PC-9 (cell line): ENCODE measurements around the gene ACSM5. TPM values are rescaled to one million over a fixed set of nuclear protein-coding genes. Genes with fewer than 3 reads are reported as not detected.

Source experiments
- BruUV-seq: library from RNA; stranded (reverse); fragments of 400-500 nt; replicated peaks from 2 replicates; lab custom pipeline; 2021; lab: Mats Ljungman, UMichigan
- CTCF ChIA-PET: fragments of 300-600 bp; sonication (Branson Sonifier 250); formaldehyde crosslinking; loops from one replicate; lab custom pipeline; 2022; ENCODE audit warnings: antibody characterized with exemption; lab: Charles Lee
- POLR2A ChIA-PET: fragments of 300-600 bp; sonication (Branson Sonifier 250); formaldehyde crosslinking; loops from one replicate; lab custom pipeline; 2022; ENCODE audit warnings: antibody characterized with exemption; ENCODE audit not compliant: unreplicated experiment; lab: Charles Lee
- DNase-seq, 2 experiments: peaks; one replicate each; pipeline versions ENCODE4 v3.0.0 to v3.0.0-alpha.2; 2015 to 2022; ENCODE audit warnings: mixed read lengths in 1 of 2
- H2AFZ ChIP-seq: fragments of 200-600 bp; sonication (generic); 2 replicates; pipeline ENCODE4 v1.8.1; 2017; ENCODE audit warnings: antibody characterized with exemption
- H3F3A ChIP-seq: fragments of 200-600 bp; sonication (generic); 2 replicates; pipeline ENCODE4 v1.8.1; 2017; ENCODE audit warnings: antibody characterized with exemption, mild to moderate bottlenecking, low read depth; ENCODE audit not compliant: insufficient read depth
- H3K27ac ChIP-seq: fragments of 200-600 bp; sonication (generic); 2 replicates; pipeline ENCODE4 v1.6.1; 2016; ENCODE audit warnings: mixed run types
- H3K27me3 ChIP-seq: fragments of 200-600 bp; sonication (generic); 2 replicates; pipeline ENCODE4 v1.6.1; 2016; ENCODE audit warnings: low read depth, mixed run types; ENCODE audit not compliant: insufficient read depth
- H3K36me3 ChIP-seq: fragments of 200-600 bp; sonication (generic); 2 replicates; pipeline ENCODE4 v1.6.1; 2016; ENCODE audit warnings: low read depth, mixed run types
- H3K4me1 ChIP-seq: fragments of 200-600 bp; sonication (generic); replicated peaks from 2 replicates; pipeline ENCODE4 v1.6.1; 2016; ENCODE audit warnings: mixed run types; ENCODE audit not compliant: insufficient read depth
- H3K4me2 ChIP-seq: fragments of 200-600 bp; sonication (generic); 2 replicates; pipeline ENCODE4 v1.6.1; 2017; ENCODE audit warnings: mixed run types
- H3K4me3 ChIP-seq: fragments of 200-600 bp; sonication (generic); 2 replicates; pipeline ENCODE4 v1.6.1; 2016; ENCODE audit warnings: mixed run types
- H3K79me2 ChIP-seq: fragments of 200-600 bp; sonication (generic); 2 replicates; pipeline ENCODE4 v1.6.1; 2017; ENCODE audit warnings: low read depth, mixed run types
- H3K9me2 ChIP-seq: fragments of 200-600 bp; sonication (generic); 2 replicates; pipeline ENCODE4 v1.8.1; 2017; ENCODE audit warnings: mild to moderate bottlenecking; ENCODE audit not compliant: insufficient read depth
- H3K9me3 ChIP-seq: fragments of 200-600 bp; sonication (generic); 2 replicates; pipeline ENCODE4 v1.8.1; 2016; ENCODE audit warnings: low read depth; ENCODE audit not compliant: insufficient read depth
- H4K20me1 ChIP-seq: fragments of 200-600 bp; sonication (generic); 2 replicates; pipeline ENCODE4 v1.8.1; 2017; ENCODE audit not compliant: insufficient read depth
- EZH2 ChIP-seq: fragments of 200-600 bp; sonication (generic); IDR thresholded peaks from 2 replicates; pipeline ENCODE4 v1.8.0; 2017; ENCODE audit warnings: antibody characterized with exemption, low read depth
- intact Hi-C: fragments of 100-400 bp; cut with micrococcal nuclease; formaldehyde crosslinking; loops from one replicate; pipeline ENCODE4 v1.10.0; 2022; ENCODE audit not compliant: unreplicated experiment
- total RNA-seq: library from RNA; stranded (reverse); gene quantifications from 2 replicates; pipeline ENCODE4 v1.2.3, GENCODE V29; 2021
- TF ChIP-seq, protein P1 (sequence below): fragments of 200-600 bp; sonication (generic); conservative IDR thresholded peaks from 2 replicates; pipeline ENCODE4 v1.6.1; 2017; ENCODE audit warnings: mixed run types, antibody characterized with exemption, mild to moderate bottlenecking, moderate library complexity

ACSM5 gene
- total RNA-seq, 1 experiment from 2014 or later: not detected

DNA sequence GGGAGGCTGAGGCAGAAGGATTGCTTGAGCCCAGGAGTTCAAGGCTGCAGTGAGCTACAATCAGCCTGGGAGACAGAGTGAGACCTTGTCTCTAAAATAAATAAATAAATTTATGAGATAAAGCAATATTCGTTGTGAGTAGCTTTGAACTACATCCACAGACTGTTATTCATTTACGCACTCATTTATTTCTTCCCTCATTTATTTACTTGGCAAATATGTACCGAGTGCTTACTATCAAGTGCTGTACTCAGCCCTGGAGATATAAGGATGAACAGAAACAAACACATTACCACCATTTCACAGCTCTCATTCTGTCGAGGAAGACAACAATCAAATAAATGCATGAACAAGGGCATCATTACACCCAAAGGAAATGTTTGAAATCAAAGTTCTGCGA is 32.2 kb upstream of the ACSM5 start:
- Histone ChIP-seq H3K9me3 (no peaks in the 10 kb centered on the region), H4K20me1 (no peaks in the 10 kb centered on the region), H3K4me3 (no peak overlapping the region), H2AFZ (no peak overlapping the region), H3K36me3 (no peaks in the 10 kb centered on the region), H3F3A (no peaks in the 10 kb centered on the region), H3K27ac (no peak overlapping the region), H3K79me2 (no peaks in the 10 kb centered on the region), H3K27me3 (no peaks in the 10 kb centered on the region), H3K4me1 (no peaks in the 10 kb centered on the region), H3K4me2 (no peak overlapping the region), H3K9me2 (no peaks in the 10 kb centered on the region)
- ChIA-PET CTCF (no interaction called here), POLR2A (no interaction called here)
- intact Hi-C loops: no loop called here
- no peak for TF ChIP-seq EZH2
- TF ChIP-seq, protein P1, sequence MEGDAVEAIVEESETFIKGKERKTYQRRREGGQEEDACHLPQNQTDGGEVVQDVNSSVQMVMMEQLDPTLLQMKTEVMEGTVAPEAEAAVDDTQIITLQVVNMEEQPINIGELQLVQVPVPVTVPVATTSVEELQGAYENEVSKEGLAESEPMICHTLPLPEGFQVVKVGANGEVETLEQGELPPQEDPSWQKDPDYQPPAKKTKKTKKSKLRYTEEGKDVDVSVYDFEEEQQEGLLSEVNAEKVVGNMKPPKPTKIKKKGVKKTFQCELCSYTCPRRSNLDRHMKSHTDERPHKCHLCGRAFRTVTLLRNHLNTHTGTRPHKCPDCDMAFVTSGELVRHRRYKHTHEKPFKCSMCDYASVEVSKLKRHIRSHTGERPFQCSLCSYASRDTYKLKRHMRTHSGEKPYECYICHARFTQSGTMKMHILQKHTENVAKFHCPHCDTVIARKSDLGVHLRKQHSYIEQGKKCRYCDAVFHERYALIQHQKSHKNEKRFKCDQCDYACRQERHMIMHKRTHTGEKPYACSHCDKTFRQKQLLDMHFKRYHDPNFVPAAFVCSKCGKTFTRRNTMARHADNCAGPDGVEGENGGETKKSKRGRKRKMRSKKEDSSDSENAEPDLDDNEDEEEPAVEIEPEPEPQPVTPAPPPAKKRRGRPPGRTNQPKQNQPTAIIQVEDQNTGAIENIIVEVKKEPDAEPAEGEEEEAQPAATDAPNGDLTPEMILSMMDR: no peak
- DNase-seq: no peak
- BruUV-seq: no TSS peak

DNA sequence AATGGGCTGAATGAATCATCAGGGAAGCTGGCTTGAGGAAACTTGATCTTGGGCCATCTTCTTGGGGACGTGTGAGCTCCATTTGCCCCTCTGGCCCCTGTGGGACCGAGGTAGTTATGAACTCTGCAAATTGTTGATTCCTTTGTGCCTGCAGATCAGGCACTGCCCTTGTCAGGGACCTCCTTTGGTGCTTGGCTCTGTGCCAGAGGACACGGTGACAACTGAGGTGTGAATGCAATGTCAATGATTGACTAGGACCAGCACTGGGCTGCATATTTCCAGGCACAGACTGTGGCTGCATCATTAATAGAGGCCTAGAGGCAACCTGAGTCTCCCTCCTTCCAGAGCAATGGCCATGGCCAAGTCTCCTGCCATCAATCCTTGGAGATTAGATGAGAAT is 28.6 kb upstream of the ACSM5 start:
- no peaks in the 10 kb centered on the region for H3F3A ChIP-seq
- H3K27me3 ChIP-seq: no peaks in the 10 kb centered on the region
- POLR2A ChIA-PET: no interaction called here
- no peak overlapping the region for H2AFZ ChIP-seq
- H3K4me3 ChIP-seq: no peak overlapping the region
- no peaks in the 10 kb centered on the region for H3K79me2 ChIP-seq
- no peaks in the 10 kb centered on the region for H4K20me1 ChIP-seq
- H3K36me3 ChIP-seq: no peaks in the 10 kb centered on the region
- H3K9me3 ChIP-seq: no peaks in the 10 kb centered on the region
- TF ChIP-seq, protein P1: no peak
- TF ChIP-seq EZH2: no peak
- no peaks in the 10 kb centered on the region for H3K4me1 ChIP-seq
- intact Hi-C loops: loop anchor here (10.0 kb wide), 1 partner anchor 324 kb away; no protein-coding TSS in a partner anchor
- H3K9me2 ChIP-seq: no peaks in the 10 kb centered on the region
- DNase-seq: no peak
- CTCF ChIA-PET: no interaction called here
- no peak overlapping the region for H3K4me2 ChIP-seq
- BruUV-seq: no TSS peak
- no peak overlapping the region for H3K27ac ChIP-seq

DNA sequence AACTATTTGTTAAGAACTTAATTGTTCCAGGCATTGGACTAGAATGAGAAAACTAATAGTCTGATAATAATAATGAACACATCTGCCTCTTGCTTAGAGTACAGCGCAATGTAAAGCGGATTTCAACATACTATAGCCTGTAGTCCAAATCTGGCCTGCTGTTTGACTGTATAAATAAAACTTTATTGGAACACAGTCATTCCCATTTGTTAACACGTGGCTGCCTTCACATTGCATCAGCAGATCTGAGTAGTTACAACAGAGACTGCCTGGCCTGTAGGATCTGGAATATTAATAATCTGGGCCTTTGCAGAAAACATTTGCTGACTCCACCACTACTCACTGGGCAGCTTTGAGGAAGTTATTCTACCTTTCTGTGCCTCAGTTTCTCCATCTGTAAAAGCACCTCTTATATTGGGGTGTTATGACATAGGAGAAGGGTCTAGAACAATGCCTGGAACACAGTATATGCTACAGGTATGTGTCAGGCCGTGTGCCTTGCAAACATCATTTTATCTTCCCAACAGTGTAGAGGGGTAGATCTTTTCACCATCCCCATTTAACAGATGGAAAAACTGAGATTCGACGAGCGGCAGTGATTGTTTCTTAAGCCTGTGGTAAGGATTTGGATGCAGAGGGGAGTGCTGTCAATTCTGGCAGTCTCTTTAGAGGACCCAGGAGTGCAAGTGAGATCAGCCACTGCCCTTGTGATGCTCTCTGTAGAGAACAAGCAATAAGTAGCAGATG is 27.0 kb upstream of the ACSM5 start:
- no peaks in the 10 kb centered on the region; the same call in 1 of the 2 replicates for H3K27me3 ChIP-seq
- H3K9me3 ChIP-seq: no peaks in the 10 kb centered on the region
- no peaks in the 10 kb centered on the region for H3K4me1 ChIP-seq
- no peak overlapping the region for H3K27ac ChIP-seq
- BruUV-seq: no TSS peak
- no peak overlapping the region for H3K4me2 ChIP-seq
- no peaks in the 10 kb centered on the region for H3F3A ChIP-seq
- DNase-seq: no peak
- ChIA-PET CTCF (interaction anchor here (1.3 kb wide), 1 partner anchor 799 kb away, joined by 3 read pairs; no protein-coding TSS in a partner anchor), POLR2A (no interaction called here)
- no peaks in the 10 kb centered on the region for H3K9me2 ChIP-seq
- H3K36me3 ChIP-seq: no peaks in the 10 kb centered on the region
- no peak overlapping the region for H3K4me3 ChIP-seq
- TF ChIP-seq EZH2: no peak
- TF ChIP-seq, protein P1: no peak
- no peak overlapping the region for H2AFZ ChIP-seq
- intact Hi-C loops: loop anchor here (10.0 kb wide), 1 partner anchor 322 kb away; no protein-coding TSS in a partner anchor
- no peaks in the 10 kb centered on the region for H3K79me2 ChIP-seq
- no peaks in the 10 kb centered on the region for H4K20me1 ChIP-seq
